HepG2 (cell line): ENCODE data around the gene NUP58. TPM values are rescaled to one million over a fixed set of nuclear protein-coding genes. Genes with fewer than 3 reads are reported as not detected.
A peak's percentile ranks its signal among the peaks of the same experiment; 100 is the strongest.

Experiments
- ATF4 ChIP-seq, 2 experiments: fragments of 450-650 bp in 1 of 2; sonication (generic) in 1 of 2; formaldehyde crosslinking; IDR thresholded peaks; 2 replicates each; pipeline versions ENCODE4 v1.5.0 to v1.8.0; 2020 to 2022; ENCODE audit warnings: mild to moderate bottlenecking in 1 of 2, missing genetic modification reagents in 1 of 2
- CREB1 ChIP-seq, 2 experiments: fragments of 450-650 bp in 1 of 2; IDR thresholded peaks; 2 replicates each; pipeline ENCODE4 v1.6.1; 2016 to 2017; ENCODE audit warnings: control low read depth in 1 of 2, mild to moderate bottlenecking in 1 of 2, missing compliant biosample characterization in 1 of 2, missing genetic modification characterization in 1 of 2
- FOSL2 ChIP-seq: sonication (generic); formaldehyde crosslinking; IDR thresholded peaks from 2 replicates; pipeline ENCODE4 v1.4.0; 2020; ENCODE audit warnings: missing genetic modification reagents
- HES4 ChIP-seq: sonication (generic); formaldehyde crosslinking; IDR thresholded peaks from 2 replicates; pipeline ENCODE4 v1.9.0; 2021; ENCODE audit warnings: mild to moderate bottlenecking, missing genetic modification reagents, borderline replicate concordance
- MATR3 ChIP-seq: sonication (generic); formaldehyde crosslinking; IDR thresholded peaks from 2 replicates; pipeline ENCODE4 v1.4.0; 2020; ENCODE audit warnings: missing genetic modification reagents
- NFYC ChIP-seq: IDR thresholded peaks from 2 replicates; pipeline ENCODE4 v1.6.1; 2016; ENCODE audit warnings: missing genetic modification reagents, missing compliant biosample characterization
- RAD21 ChIP-seq: fragments of 450-650 bp; formaldehyde crosslinking; IDR thresholded peaks from 2 replicates; pipeline ENCODE4 v1.5.0; 2020; ENCODE audit warnings: mild to moderate bottlenecking
- RBAK ChIP-seq: sonication (generic); formaldehyde crosslinking; IDR thresholded peaks from 2 replicates; pipeline ENCODE4 v1.5.1; 2020; ENCODE audit warnings: mild to moderate bottlenecking, missing genetic modification reagents
- SIN3B ChIP-seq: fragments of 150-350 bp; IDR thresholded peaks from 2 replicates; pipeline ENCODE4 v1.6.1; 2014; ENCODE audit warnings: low read length
- THAP7 ChIP-seq: sonication (generic); formaldehyde crosslinking; IDR thresholded peaks from 2 replicates; pipeline ENCODE4 v1.8.1; 2023; ENCODE audit warnings: mild to moderate bottlenecking, missing genetic modification reagents
- ZBTB4 ChIP-seq: sonication (generic); formaldehyde crosslinking; IDR thresholded peaks from 2 replicates; pipeline ENCODE4 v1.4.0; 2020; ENCODE audit warnings: missing genetic modification reagents, mild to moderate bottlenecking, borderline replicate concordance
- ZFAT ChIP-seq: sonication (generic); formaldehyde crosslinking; conservative IDR thresholded peaks from 2 replicates; pipeline ENCODE4 v1.8.1; 2023; ENCODE audit warnings: missing genetic modification reagents, inconsistent platforms
- ZNF281 ChIP-seq: sonication (generic); formaldehyde crosslinking; IDR thresholded peaks from 2 replicates; pipeline ENCODE4 v1.4.0; 2020; ENCODE audit warnings: missing genetic modification reagents, borderline replicate concordance
- ZNF383 ChIP-seq: sonication (generic); formaldehyde crosslinking; IDR thresholded peaks from 2 replicates; pipeline ENCODE4 v1.4.0; 2020; ENCODE audit warnings: missing genetic modification reagents, mild to moderate bottlenecking, borderline replicate concordance
- polyA plus RNA-seq, 8 experiments: library from polyadenylated mRNA; depleted of rRNA in 3 of 8; stranded (reverse) in 7 of 8; unstranded in 1 of 8; fragments of >200 nt; fragmentation: Illumina TruSeq in 4 of 8; extraction: Trizol in 4 of 8; gene quantifications; 2 replicates each; pipeline versions ENCODE4 v1.2.1 to v1.2.3, GENCODE V29; 2011 to 2016; ENCODE audit warnings: low read depth in 4 of 8, missing spikeins in 1 of 8, mixed read lengths in 1 of 8; ENCODE audit not compliant: insufficient read depth in 1 of 8
- total RNA-seq, 5 experiments: library from RNA; depleted of rRNA; stranded (reverse); fragments of >200 nt; fragmentation: Illumina TruSeq; extraction: Trizol; gene quantifications; 2 replicates each; pipeline ENCODE4 v1.2.3, GENCODE V29; 2016; ENCODE audit warnings: low read depth in 1 of 5
- TF ChIP-seq, protein P1 (sequence below): sonication (generic); formaldehyde crosslinking; IDR thresholded peaks from 2 replicates; pipeline ENCODE4 v1.8.0; 2022; ENCODE audit warnings: mild to moderate bottlenecking, missing genetic modification reagents, moderate library complexity
- TF ChIP-seq, protein P2 (sequence below): sonication (generic); formaldehyde crosslinking; IDR thresholded peaks from 2 replicates; pipeline ENCODE4 v1.5.0; 2020; ENCODE audit warnings: missing genetic modification reagents

NUP58 gene
- total and polyA plus RNA-seq, 2 of the 13 experiments (the other 11 are each of a cell fraction or from before 2014, with no cell fraction given) = 45.4 to 46.5 TPM

GRCh38 chr13:25301347-25302113, at the start of gene NUP58 (continued):
- TF ChIP-seq, protein P1, sequence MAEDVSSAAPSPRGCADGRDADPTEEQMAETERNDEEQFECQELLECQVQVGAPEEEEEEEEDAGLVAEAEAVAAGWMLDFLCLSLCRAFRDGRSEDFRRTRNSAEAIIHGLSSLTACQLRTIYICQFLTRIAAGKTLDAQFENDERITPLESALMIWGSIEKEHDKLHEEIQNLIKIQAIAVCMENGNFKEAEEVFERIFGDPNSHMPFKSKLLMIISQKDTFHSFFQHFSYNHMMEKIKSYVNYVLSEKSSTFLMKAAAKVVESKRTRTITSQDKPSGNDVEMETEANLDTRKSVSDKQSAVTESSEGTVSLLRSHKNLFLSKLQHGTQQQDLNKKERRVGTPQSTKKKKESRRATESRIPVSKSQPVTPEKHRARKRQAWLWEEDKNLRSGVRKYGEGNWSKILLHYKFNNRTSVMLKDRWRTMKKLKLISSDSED (CRISPR knock-in tag) = no peak
- no peak for TF ChIP-seq ZBTB4 (CRISPR knock-in tag)
- peak; percentile 76 for TF ChIP-seq NFYC
- peak in 1 of 2 experiments; percentile 81; a peak in 2 of 4 replicates for TF ChIP-seq ATF4 (CRISPR knock-in tag; IDR thresholded peaks at IDR 0.05)
- TF ChIP-seq ZNF383 (CRISPR knock-in tag) = no peak
- TF ChIP-seq FOSL2 = peak; percentile 33
- no peak; the same call in 1 of the 2 replicates for TF ChIP-seq THAP7 (CRISPR knock-in tag)
- TF ChIP-seq CREB1 (IDR thresholded peaks at IDR 0.05) = peak; percentile 80
- TF ChIP-seq CREB1 (CRISPR knock-in tag; IDR thresholded peaks at IDR 0.05) = peak; percentile 85
- no peak for TF ChIP-seq RAD21
- no peak for TF ChIP-seq ZFAT (CRISPR knock-in tag)
- no peak for TF ChIP-seq SIN3B
- peak; percentile 93; the same call in 1 of the 2 replicates for TF ChIP-seq ZNF281 (CRISPR knock-in tag)
- TF ChIP-seq, protein P2, sequence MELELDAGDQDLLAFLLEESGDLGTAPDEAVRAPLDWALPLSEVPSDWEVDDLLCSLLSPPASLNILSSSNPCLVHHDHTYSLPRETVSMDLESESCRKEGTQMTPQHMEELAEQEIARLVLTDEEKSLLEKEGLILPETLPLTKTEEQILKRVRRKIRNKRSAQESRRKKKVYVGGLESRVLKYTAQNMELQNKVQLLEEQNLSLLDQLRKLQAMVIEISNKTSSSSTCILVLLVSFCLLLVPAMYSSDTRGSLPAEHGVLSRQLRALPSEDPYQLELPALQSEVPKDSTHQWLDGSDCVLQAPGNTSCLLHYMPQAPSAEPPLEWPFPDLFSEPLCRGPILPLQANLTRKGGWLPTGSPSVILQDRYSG (CRISPR knock-in tag) = no peak
- 0 out of 2 replicates have a peak, but pooled peaks have one; percentile 64 for TF ChIP-seq HES4 (CRISPR knock-in tag)
- no peak for TF ChIP-seq MATR3 (CRISPR knock-in tag)
- TF ChIP-seq RBAK (CRISPR knock-in tag) = no peak
